GM19025 (cell line): ENCODE measurements around the gene CDH22.

Source experiments
- ATAC-seq: cut with Tn5 transposase; IDR thresholded peaks from one replicate; pipeline ENCODE4 v1.9.1; 2021; ENCODE audit warnings: mild to moderate bottlenecking, low read depth, moderate library complexity; ENCODE audit not compliant: unreplicated experiment

CDH22 gene

DNA sequence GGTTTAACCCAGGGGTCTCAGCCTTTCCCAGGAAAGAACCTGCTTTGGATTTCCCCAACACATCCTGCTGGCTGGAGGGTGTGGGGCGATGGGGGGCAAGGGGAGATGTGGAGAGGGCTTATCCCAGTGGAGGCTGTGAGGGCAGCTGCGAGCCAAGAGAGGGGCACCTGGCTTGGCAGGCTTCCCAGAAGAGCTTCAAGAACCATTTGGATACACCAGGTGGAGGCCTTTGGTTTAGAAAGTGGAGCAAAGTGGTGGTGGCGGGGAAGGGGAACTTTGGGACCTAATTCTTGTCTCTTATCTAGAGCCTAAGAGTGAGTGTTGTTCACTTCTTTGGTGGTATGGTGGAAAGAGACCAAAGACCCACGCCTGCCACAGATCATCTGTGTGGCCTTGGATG lies 177.8 kb downstream of the CDH22 start:
- ATAC-seq: no peak

DNA sequence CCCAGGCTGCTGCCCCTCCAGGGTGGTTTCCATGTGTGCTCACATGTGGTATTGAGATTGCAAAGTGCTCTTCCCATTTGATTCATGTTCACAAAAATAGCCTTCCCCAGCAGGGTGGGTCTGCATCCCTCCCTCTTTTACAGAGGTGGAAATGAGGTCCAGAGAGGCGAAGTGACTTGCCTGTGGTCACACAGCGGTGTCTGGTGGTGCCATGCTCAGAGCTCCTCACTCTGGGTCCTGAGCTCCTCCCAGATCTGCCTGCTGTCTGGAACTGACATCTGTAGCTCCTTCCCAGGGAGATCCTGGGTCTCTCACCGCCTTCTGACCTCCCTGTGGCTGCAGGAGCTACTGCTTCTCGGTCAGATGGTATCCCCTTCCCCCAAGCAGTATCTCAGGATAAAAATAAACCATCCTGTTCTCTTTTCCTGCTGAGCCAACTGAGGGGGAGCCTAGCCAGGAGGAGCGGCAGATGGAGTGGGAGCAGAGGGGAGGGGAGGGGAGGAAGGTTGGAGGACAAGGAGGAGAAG lies 178.3 kb downstream of the CDH22 start:
- no peak for ATAC-seq

DNA sequence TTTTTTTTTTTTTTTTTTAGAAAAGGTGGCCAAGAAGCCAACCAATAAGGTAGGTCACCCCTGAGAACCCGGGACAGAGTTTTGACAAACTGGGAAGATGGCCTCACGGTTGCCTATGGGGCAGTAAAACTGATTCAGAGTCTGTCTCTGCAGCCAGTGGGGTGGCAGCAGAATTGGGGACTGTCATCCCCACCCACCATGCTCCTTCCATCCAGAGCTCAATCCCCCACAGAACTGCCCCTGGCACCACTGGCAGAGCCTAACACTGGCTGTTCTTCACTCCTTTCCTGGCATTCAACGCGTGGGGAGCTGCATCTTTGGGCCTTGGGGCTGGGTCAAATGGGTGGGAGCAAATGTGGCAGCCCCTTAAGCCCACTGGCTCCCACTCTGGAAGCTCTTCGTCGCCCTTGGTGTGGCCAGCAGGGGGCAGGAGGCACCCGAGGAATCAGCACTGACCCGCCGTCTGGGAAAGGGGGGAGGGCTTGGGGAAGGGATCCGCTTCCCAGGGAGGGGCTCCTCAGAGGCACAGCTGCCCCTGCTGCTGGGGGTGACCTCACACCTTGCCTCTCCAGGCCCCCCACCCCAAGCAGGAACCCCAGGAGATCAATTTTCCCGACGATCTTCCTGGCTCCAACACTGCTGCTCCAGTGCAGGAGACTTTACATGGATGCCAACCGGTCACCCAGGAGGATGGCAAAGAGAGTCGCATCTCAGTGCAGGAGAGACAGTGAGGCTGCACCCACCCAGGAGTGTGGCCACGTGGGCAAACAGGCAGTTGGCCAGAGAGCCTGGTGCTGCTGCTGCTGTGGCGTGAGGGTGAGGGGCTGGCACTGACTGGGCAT lies 179.8 kb downstream of the CDH22 start:
- ATAC-seq: no peak

DNA sequence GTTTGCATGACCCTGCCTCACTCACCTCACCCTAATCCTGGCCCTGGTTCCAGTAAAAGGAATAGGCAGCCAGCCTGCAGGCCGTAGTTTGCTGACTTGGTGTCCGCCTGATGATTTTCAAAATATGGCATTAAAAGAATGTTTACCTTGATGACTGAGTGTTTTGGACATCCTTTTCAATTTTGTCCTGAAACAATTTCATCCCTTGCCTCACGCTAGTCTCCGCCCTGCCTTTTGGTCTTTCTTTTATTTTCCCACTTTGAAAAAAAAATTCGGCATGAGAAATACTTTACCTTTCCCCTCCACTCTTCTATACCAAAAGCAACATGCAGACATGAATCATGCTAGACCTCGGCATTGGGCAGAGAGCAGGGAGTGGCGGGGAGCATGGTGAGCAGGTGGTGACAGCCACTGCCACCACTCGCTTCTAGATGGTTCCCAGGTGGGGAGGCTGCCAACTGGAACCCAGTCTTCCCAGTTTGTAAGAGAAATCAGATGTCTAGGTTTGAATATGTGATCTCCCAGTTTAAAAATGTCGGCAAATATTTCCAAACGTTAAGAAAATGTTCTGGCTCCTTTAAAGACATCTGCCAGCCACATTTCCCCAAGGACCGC lies 180.8 kb downstream of the CDH22 start:
- ATAC-seq: no peak

DNA sequence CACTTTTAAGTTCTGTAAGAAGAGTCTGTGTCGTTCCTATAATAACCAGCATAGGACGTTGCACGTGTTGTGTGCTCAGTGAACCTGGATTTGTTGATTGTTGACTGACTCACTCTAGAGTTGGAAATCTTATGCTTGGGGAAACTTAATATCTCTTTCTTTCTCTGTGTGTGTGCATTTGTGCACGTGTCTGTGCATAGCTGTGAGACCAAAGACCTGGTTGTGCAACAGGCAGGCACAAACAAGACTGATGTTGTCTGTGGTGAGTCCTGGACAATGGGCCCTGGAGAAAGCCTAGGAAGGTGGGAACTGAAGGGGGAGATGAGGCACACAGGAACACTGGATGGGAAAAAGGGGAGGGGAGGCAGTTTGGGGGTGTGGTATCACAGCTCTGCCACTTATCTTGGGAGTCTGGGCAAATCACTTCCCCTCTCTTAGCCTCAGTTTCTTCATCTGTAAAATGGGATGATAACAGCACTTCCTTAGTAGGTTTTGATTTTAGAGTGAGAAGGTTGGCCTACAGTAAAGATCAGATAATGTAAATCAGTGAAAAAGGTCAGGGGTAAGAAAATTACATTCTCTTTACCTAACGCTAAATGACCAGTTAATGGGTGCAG lies 181.8 kb downstream of the CDH22 start:
- no peak for ATAC-seq
